ENCODE data around the gene ANXA5.
A peak's percentile ranks its signal among the peaks of the same experiment; 100 is the strongest.
"Not testable (repeated sequence)": the region's sequence is repeated elsewhere in the genome, so short reads cannot be mapped to it uniquely, and the experiment has no call there.

ANXA5 gene

DNA sequence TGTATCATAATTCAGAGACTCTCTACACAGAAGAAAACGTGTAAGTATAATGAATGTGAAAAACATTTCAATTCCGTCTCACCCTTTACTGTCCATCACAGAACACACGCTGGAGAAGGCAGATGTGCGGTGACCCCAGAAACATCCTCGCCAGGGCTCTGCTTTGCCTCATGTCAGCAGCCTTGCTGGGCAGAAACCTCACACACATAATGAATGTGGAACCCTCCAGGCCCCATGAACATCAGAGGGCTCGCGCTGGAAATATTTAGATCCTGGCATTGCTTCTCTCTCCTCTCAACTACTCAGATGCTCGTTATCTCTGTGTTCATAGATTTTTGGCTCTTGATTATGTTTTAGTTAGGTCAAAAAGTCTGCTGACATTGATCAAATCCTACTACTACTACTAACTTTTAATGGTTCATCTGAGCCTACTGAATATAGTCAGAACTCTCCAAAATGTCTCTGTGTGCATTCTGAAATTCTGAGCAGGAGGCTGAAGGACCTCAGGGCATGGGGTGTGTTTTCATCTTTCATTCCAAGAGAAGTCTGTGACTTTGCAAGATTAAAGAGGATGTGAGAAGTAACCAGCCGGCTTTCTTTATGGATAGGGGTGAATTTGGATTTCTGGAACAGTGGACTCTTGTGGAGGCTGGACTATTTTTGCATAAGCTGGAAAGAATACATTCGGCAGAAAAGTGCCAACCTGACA lies 41.2 kb upstream of the ANXA5 start:
- TF ChIP-seq, protein P1, sequence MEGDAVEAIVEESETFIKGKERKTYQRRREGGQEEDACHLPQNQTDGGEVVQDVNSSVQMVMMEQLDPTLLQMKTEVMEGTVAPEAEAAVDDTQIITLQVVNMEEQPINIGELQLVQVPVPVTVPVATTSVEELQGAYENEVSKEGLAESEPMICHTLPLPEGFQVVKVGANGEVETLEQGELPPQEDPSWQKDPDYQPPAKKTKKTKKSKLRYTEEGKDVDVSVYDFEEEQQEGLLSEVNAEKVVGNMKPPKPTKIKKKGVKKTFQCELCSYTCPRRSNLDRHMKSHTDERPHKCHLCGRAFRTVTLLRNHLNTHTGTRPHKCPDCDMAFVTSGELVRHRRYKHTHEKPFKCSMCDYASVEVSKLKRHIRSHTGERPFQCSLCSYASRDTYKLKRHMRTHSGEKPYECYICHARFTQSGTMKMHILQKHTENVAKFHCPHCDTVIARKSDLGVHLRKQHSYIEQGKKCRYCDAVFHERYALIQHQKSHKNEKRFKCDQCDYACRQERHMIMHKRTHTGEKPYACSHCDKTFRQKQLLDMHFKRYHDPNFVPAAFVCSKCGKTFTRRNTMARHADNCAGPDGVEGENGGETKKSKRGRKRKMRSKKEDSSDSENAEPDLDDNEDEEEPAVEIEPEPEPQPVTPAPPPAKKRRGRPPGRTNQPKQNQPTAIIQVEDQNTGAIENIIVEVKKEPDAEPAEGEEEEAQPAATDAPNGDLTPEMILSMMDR (IDR thresholded peaks at IDR 0.05; ENCODE audit: borderline replicate concordance, control extremely low read depth, extremely low read depth, insufficient read depth, missing control alignments), result no peak
- in situ Hi-C loops (cut with MboI; ENCODE audit: low sequenced_read_pairs, unreplicated experiment), result no loop called here

DNA sequence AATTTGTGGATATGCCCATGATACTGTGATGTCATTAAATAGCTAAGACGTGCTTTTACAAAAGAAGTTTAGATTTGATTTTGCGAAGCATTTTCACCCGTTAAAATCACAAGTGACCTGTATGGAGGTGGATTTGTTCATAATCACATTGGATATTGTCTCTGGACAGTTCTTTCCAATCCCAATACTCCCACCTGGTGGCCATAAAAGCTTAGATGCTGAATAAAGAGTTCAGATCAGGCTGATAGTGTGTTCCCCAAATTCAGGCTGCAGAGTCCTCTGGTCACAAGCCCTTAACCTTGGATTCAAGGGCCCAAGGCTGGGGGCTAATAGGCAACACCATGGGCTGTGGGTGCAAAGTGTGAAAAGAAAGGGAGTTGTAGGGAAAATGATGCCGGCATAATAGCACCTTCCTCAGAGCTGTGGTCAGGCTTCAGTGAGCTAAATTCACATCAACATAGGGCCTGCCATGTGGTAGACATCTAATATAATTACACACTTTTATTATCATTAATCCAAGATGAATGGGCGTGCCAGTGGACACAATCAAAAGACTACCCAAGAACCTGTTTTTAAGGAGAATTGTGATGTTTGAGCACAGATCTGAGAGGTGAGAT lies 40.1 kb upstream of the ANXA5 start:
- DNase-seq (ENCODE audit: low spot score), result peak; percentile 38
- in situ Hi-C loops (cut with MboI; ENCODE audit: low sequenced_read_pairs, unreplicated experiment), result no loop called here
- TF ChIP-seq, protein P1 (IDR thresholded peaks at IDR 0.05; ENCODE audit: borderline replicate concordance, control extremely low read depth, extremely low read depth, insufficient read depth, missing control alignments), result no peak

More for the DNA sequence above, 41.2 kb upstream of the ANXA5 start:
- DNase-seq (ENCODE audit: low spot score), result no peak

DNA sequence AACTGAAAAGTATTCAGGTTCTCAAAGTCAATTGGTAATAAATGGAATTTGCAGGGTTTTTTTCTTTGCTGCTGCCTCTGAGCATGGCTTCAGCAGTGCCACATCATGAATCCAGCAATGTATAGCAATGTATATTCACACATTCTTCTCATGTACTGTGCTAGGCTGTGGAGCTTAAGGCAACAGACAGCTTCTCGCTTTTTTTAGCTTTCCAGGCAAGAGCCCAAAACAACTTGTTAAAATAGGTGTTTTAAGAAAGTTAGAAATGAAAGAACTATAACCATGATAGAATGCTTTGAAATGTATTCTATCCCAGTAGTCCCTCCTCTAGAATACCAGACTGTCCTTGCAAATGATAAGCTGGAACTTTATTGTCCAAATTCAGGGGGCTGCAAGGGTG lies 37.8 kb upstream of the ANXA5 start:
- in situ Hi-C loops (cut with MboI; ENCODE audit: low sequenced_read_pairs, unreplicated experiment), result no loop called here
- TF ChIP-seq, protein P1 (IDR thresholded peaks at IDR 0.05; ENCODE audit: borderline replicate concordance, control extremely low read depth, extremely low read depth, insufficient read depth, missing control alignments), result no peak
- DNase-seq (ENCODE audit: low spot score), result no peak

DNA sequence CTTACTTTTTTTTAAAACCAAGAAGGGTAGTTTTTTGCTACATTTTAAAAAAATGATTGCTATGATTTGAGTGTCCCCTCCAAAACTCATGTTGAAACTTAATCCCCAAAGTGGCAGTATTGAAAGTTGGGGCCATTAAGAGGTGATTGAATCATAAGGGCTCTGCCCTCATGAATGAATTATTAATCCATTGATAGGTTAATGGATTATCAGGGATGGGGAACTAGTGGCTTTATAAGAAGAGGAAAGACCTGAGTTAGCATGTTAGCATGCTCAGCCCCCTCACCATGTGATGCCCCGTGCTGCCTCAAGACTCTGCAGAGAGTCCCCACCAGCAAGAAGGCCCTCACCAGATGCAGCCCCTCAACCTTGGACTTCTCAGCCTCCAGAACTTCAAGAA lies 37.2 kb upstream of the ANXA5 start:
- in situ Hi-C loops (cut with MboI; ENCODE audit: low sequenced_read_pairs, unreplicated experiment), result no loop called here
- TF ChIP-seq, protein P1 (IDR thresholded peaks at IDR 0.05; ENCODE audit: borderline replicate concordance, control extremely low read depth, extremely low read depth, insufficient read depth, missing control alignments), result no peak
- no peak for DNase-seq (ENCODE audit: low spot score)

DNA sequence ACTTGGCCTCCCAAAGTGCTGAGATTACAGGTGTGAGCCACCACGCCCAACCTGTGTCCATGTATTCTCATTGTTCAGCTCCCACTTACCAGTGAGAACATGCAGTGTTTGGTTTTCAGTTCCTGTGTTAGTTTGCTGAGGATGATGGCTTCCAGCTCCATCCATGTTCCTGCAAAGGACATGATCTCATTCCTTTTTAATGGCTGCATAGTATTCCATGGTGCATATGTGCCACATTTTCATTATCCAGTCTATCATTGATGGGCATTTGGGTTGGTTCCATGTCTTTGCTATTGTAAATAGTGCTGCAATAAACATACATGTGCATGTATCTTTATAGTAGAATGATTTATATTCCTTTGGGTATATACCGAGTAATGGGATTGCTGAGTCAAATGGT lies 33.0 kb upstream of the ANXA5 start:
- in situ Hi-C loops (cut with MboI; ENCODE audit: low sequenced_read_pairs, unreplicated experiment); DNase-seq (ENCODE audit: low spot score): not testable (repeated sequence)

DNA sequence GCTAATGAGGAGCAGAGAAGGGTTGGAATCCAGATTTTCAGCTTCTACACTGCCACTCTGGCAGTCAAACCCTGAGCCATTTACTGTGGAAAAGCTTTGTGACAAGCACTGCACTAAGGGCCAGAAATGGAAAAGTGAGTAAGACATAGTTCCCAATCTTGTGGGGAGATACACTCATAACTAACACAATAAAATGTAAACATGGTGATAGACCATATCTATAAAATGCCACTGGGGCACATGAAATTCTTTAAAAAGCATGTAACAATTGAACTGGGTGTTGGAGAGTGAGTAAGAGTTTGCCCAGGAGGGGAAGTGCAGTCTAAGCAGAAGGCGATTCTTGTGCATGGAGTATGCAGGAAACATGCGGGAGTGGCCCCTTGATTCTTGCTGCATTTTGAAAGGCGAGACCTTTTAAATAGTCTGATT lies 32.0 kb upstream of the ANXA5 start:
- no peak for DNase-seq (ENCODE audit: low spot score)
- in situ Hi-C loops (cut with MboI; ENCODE audit: low sequenced_read_pairs, unreplicated experiment), result no loop called here

DNA sequence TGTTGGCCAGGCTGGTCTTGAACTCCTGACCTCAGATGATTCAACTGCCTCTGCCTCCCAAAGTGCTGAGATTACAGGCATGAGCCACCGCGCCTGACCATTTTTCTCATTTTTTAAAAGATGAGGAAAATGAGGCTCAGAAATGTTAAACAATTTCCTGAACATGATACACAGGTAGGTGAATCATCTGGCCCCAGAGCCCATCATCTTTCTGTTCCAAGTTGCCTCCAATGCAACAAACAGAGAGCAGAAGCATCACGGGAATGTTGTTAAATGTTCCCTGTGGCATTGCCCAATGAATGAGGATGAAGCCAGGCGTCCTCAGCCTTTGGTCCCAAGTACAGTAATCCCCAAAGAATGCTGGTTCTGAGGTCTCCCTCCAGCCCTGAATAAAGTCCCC lies 31.3 kb upstream of the ANXA5 start:
- TF ChIP-seq, protein P1 (IDR thresholded peaks at IDR 0.05; ENCODE audit: borderline replicate concordance, control extremely low read depth, extremely low read depth, insufficient read depth, missing control alignments), result no peak
- DNase-seq (ENCODE audit: low spot score), result no peak
- in situ Hi-C loops (cut with MboI; ENCODE audit: low sequenced_read_pairs, unreplicated experiment), result no loop called here

More for the DNA sequence above, 32.0 kb upstream of the ANXA5 start:
- TF ChIP-seq, protein P1 (IDR thresholded peaks at IDR 0.05; ENCODE audit: borderline replicate concordance, control extremely low read depth, extremely low read depth, insufficient read depth, missing control alignments), result no peak

All from GM13976 (cell line).